Activated T-helper 1 cell treated with anti-CD3 and anti-CD28 coated beads, Interleukin-12 subunit alpha, Interleukin-12 subunit beta, Interleukin-2, Interleukin-4 antibody, amounts not matched to agents 30 ng/mL and 10 ng/mL and 1 ng/mL, durations not matched to agents 14 hours and 24 hours and 36 hours (primary cell): Measurements from ENCODE around the gene ANKMY1. TPM values are rescaled to one million over a fixed set of nuclear protein-coding genes. Genes with fewer than 3 reads are reported as not detected.

Source experiments
- DNase-seq: peaks from one replicate; pipeline ENCODE4 v3.0.0; 2021; ENCODE audit warnings: low spot score
- H3K27ac Mint-ChIP-seq: one replicate; pipeline ENCODE4 v1.8.0; 2021; ENCODE audit warnings: mild to moderate bottlenecking, mixed read lengths
- H3K27me3 Mint-ChIP-seq: one replicate; pipeline ENCODE4 v1.8.0; 2022; ENCODE audit warnings: mild to moderate bottlenecking, moderate library complexity, mixed read lengths; ENCODE audit not compliant: insufficient read depth
- H3K36me3 Mint-ChIP-seq: one replicate; pipeline ENCODE4 v1.8.0; 2021; ENCODE audit warnings: low read depth, mixed read lengths
- H3K4me1 Mint-ChIP-seq: one replicate; pipeline ENCODE4 v1.8.0; 2021; ENCODE audit warnings: low read depth, mixed read lengths
- H3K4me3 Mint-ChIP-seq: one replicate; pipeline ENCODE4 v1.8.0; 2021; ENCODE audit warnings: mild to moderate bottlenecking, moderate library complexity, mixed read lengths
- H3K9me3 Mint-ChIP-seq: one replicate; pipeline ENCODE4 v1.8.0; 2021; ENCODE audit warnings: mixed read lengths
- intact Hi-C: fragments of 100-400 bp; cut with micrococcal nuclease; formaldehyde crosslinking; loops from one replicate; pipeline ENCODE4 v1.15.1; 2024
- total RNA-seq: library from RNA; stranded (reverse); gene quantifications from 2 replicates; pipeline ENCODE4 v1.2.3, GENCODE V29; 2022

The ANKMY1 gene
- total RNA-seq, 1 donor from 2014 or later = 21.9 TPM

DNA sequence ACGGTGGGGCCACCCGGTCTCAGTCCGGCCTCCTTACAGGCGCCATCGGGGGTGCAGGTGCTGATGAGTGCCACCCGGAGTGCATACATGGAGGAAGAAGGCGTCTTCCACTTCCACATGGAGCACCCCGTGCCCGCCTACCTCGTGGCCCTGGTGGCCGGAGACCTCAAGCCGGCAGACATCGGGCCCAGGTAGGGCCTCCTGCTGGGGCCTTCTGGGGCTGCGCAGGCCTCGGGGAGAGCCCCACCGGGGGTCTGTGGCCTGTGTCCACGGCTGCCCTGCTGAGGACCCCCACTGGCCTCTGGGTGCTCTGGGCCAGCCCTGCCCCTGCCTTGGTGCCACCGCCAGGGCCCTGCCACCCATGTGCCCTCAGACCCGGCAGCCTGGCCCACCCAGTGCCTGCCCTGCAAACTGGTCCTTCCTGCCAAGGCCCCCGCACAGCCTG, 15.3 kb upstream of the ANKMY1 start:
- no peaks in the 10 kb centered on the region for H3K27me3 Mint-ChIP-seq
- no peaks in the 10 kb centered on the region for H3K9me3 Mint-ChIP-seq
- H3K4me3 Mint-ChIP-seq = no peak overlapping the region
- peaks cover 6% of the 10 kb centered on the region for H3K36me3 Mint-ChIP-seq
- DNase-seq = no peak
- intact Hi-C loops = no loop called here
- H3K4me1 Mint-ChIP-seq = peaks cover 23% of the 10 kb centered on the region
- H3K27ac Mint-ChIP-seq = no peak overlapping the region

DNA sequence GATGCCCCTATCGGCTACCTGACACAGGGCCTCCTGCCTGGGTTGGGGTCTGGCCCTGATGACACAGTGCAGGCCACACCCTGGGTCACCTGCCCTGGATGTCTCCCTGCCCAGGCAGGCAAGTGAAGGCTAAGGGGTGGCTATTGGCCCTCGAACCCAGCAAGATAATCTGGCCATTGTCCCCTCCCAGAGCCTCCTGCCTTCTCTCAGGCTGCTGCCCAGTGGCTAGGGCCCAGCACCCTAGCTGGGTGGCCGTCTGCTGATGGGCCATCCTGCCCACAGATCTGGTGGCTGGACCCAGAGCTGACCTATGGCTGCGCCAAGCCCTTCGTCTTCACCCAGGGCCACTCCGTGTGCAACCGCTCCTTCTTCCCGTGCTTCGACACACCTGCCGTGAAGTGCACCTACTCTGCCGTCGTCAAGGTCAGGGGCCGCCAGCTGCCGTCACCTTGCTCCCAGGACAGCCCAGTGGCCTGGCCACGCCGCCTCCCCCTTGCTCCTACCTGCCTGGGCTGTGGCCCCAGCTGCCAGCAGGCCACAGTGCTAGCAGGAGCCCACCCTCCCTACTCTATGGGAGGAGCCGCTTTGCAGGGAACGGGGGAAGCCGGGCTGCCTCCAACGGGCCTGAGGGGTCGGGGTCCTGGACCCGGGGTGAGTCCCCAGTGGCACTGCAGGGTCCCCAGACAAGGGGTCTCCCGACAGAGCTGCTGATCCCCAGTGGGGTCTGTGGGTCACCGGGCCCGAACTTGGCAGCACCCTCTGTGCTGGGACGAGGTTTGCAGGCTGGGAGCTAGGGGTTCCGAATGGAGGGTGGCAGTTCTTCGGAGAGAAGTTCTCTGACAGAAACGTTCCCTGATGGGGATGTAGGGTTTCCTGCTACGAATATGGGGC, 14.6 kb upstream of the ANKMY1 start:
- Mint-ChIP-seq H3K36me3 (peaks cover 7% of the 10 kb centered on the region), H3K4me3 (no peak overlapping the region), H3K4me1 (peaks cover 29% of the 10 kb centered on the region), H3K27me3 (no peaks in the 10 kb centered on the region), H3K27ac (no peak overlapping the region), H3K9me3 (no peaks in the 10 kb centered on the region)
- no peak for DNase-seq
- intact Hi-C loops = no loop called here

DNA sequence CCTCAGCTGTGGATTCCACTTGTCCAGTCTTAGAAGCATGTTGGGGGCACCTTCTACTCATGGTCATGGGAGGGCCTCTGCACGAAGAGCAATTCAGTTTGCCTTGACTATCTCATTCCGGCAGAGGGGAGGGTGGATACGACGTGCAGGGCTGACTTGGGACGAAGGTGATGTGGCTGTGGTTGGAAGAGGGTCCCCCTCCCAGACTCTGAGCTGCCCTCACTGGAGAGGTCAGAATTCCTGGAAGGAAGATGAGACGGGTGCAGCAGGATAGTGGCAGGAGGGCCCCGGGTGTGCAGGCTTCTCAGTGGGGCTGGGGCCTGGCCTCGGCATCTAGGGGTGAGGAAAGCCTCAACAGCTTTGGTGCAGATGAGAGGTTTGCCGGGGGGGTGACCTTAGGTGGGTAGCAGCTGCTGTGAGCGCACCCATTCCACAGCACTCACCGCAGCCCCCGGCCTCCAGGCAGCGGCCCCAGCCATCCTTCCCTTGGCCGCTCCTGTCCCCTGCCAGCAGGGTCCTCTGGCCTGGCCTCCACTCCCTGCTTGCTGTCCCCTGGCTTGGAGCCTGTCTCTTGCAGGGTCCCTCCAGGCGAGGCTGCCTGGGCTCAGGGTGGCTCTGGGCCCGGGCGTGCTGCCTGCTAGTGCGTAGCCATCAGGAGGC, 13.7 kb upstream of the ANKMY1 start:
- peak overlapping the region; percentile 16 for H3K4me3 Mint-ChIP-seq
- DNase-seq = no peak
- H3K27ac Mint-ChIP-seq = no peak overlapping the region

DNA sequence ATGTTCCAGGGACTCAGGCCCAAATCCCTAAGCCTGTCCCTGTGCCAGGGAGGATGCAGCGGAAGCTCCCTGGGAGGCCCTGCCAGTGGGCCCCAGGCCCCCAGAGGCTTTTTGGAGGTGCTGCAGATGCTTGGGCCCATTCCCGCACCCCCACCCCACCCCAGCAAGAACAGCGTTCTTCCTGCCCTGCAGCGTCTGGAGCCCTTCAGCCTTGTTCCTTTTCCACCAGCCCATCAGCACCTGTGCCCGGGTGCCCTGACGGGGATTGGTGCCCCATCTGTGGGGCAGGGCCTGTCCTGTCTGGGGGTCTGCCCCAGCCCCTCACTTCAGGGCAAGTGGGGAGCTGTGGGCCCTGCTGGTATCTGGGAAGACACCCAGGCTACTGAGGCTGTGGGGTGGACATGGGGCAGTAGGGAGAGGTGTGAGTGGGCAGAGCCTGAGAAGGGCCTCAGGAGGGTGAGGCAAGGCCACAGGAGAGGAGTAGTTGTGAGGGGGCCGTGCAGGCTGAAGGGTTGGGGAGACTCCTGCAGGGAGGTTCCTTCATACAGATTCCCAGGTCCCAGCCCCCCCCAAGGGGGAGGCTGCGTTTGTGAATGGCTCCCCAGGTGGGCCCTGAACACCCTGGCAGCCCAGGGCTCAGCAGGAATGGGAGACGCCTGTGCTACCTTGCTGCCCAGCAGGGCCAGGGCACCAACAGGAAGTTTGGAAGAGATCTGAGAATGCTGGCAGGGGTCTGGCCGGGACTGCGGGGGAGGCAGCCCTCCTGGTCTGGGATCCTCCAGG, 12.9 kb upstream of the ANKMY1 start:
- intact Hi-C loops = no loop called here
- Mint-ChIP-seq H3K36me3 (peaks cover 5% of the 10 kb centered on the region), H3K4me1 (peaks cover 41% of the 10 kb centered on the region), H3K27me3 (no peaks in the 10 kb centered on the region), H3K9me3 (no peaks in the 10 kb centered on the region), H3K4me3 (peak overlapping the region; percentile 83), H3K27ac (peak overlapping the region; percentile 18)
- DNase-seq = no peak

More for the DNA sequence above, 13.7 kb upstream of the ANKMY1 start:
- no peaks in the 10 kb centered on the region for H3K27me3 Mint-ChIP-seq
- H3K4me1 Mint-ChIP-seq = peaks cover 35% of the 10 kb centered on the region
- intact Hi-C loops = no loop called here
- H3K9me3 Mint-ChIP-seq = no peaks in the 10 kb centered on the region
- peaks cover 5% of the 10 kb centered on the region for H3K36me3 Mint-ChIP-seq

DNA sequence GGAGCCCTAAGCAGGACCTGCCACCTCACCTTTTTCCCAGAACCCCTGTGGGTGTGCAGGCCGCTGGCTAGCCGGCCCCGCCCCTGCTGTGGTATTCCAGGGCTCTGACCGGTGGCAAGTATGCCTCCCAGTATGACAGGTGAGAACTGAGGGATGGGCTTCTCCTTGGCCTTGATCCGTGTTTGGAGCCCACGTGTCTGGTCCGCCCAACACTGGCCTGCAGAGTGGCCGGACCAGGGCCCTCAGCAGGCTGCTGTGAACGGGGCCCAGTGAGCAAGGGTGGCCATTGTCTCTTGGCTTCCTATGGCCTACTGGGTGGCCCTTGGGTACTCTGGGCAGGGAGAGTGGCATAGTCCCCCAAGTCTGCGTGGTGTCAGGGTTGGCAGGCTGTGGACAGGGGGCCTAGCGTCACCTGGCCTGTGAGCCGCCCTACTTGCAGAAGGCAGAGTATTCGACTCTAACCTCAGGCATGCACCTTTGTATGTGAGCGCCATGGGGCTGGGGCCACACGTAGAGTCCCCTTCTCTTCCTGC, 12.3 kb upstream of the ANKMY1 start:
- H3K27ac Mint-ChIP-seq = no peak overlapping the region
- no peak for DNase-seq
- H3K27me3 Mint-ChIP-seq = no peaks in the 10 kb centered on the region
- H3K9me3 Mint-ChIP-seq = no peaks in the 10 kb centered on the region
- H3K4me3 Mint-ChIP-seq = peak overlapping the region; percentile 83
- H3K4me1 Mint-ChIP-seq = peaks cover 48% of the 10 kb centered on the region
- intact Hi-C loops = loop anchor here (5.0 to 10.0 kb wide), 7 partner anchors 135 to 1117 kb away; partner anchors contain the start of genes ATG4B, COPS9, DTYMK and NDUFA10
- H3K36me3 Mint-ChIP-seq = peaks cover 8% of the 10 kb centered on the region

DNA sequence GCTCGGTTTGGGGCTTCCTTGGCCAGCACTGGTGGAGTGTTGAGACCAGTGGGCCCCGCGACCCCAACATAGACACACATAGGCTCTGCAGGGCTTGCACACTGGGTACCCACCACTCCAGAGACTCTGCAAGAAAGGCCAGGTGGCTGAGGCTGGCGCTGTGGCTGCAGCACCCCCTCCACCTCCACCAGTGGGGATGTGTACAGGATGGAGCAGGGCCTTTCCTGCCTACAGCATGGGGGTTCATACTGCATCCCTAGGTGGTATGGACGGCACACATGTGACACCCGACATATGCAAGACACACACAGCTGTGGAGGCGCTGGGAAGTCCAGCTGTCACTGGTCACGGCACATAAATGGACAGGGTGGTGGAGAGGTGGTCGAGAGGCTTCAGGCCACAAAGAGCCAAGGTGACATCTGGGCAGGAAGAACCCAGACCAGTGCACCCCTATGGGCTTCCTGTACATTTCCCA, 11.8 kb upstream of the ANKMY1 start:
- intact Hi-C loops = loop anchor here (5.0 to 10.0 kb wide), 7 partner anchors 135 to 1118 kb away; partner anchors contain the start of genes ATG4B, COPS9, DTYMK and NDUFA10
- H3K4me1 Mint-ChIP-seq = peaks cover 53% of the 10 kb centered on the region
- H3K27me3 Mint-ChIP-seq = no peaks in the 10 kb centered on the region

DNA sequence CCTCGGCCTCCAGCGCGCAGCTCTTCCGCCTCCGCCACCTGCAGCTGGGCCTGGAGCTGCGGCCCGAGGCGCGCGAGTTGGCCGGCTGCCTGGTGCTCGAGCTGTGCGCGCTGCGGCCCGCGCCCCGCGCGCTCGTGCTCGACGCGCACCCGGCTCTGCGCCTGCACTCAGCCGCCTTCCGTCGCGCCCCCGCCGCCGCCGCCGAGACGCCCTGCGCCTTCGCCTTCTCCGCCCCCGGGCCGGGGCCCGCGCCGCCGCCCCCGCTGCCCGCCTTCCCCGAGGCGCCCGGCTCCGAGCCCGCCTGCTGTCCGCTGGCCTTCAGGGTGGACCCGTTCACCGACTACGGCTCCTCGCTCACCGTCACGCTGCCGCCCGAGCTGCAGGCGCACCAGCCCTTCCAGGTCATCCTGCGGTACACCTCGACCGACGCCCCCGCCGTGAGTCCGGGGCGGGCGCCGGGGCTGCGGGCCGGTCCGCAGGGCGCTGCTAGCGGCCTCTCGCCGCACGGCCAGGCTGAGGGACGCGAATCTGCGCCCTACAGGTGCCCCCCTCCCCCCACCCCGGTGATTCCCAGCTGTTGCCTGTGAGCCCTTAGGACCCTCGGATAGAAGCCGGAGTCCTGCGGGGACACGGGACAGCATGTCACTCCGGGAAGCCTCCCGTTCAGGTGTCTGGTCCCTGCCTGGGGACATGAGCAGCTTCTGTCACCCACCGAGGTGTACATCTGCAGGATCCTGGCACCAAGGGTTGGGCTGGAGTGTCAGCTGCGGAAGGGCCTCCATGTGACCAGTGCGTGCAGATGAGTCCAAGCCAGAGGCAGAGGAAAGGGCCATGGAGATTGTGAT, 11.1 kb upstream of the ANKMY1 start:
- H3K9me3 Mint-ChIP-seq = no peaks in the 10 kb centered on the region
- H3K4me1 Mint-ChIP-seq = peaks cover 59% of the 10 kb centered on the region
- intact Hi-C loops = loop anchor here (5.0 to 10.0 kb wide), 7 partner anchors 136 to 1118 kb away; partner anchors contain the start of genes ATG4B, COPS9, DTYMK and NDUFA10
- peak overlapping the region; percentile 82 for H3K27ac Mint-ChIP-seq
- peaks cover 16% of the 10 kb centered on the region for H3K36me3 Mint-ChIP-seq
- H3K27me3 Mint-ChIP-seq = no peaks in the 10 kb centered on the region
- peak overlapping the region; percentile 83 for H3K4me3 Mint-ChIP-seq
- peak; percentile 54 for DNase-seq

More for the DNA sequence above, 11.8 kb upstream of the ANKMY1 start:
- no peaks in the 10 kb centered on the region for H3K9me3 Mint-ChIP-seq
- peaks cover 12% of the 10 kb centered on the region for H3K36me3 Mint-ChIP-seq
- H3K4me3 Mint-ChIP-seq = peak overlapping the region; percentile 83
- peak overlapping the region; percentile 52 for H3K27ac Mint-ChIP-seq
- no peak for DNase-seq

DNA sequence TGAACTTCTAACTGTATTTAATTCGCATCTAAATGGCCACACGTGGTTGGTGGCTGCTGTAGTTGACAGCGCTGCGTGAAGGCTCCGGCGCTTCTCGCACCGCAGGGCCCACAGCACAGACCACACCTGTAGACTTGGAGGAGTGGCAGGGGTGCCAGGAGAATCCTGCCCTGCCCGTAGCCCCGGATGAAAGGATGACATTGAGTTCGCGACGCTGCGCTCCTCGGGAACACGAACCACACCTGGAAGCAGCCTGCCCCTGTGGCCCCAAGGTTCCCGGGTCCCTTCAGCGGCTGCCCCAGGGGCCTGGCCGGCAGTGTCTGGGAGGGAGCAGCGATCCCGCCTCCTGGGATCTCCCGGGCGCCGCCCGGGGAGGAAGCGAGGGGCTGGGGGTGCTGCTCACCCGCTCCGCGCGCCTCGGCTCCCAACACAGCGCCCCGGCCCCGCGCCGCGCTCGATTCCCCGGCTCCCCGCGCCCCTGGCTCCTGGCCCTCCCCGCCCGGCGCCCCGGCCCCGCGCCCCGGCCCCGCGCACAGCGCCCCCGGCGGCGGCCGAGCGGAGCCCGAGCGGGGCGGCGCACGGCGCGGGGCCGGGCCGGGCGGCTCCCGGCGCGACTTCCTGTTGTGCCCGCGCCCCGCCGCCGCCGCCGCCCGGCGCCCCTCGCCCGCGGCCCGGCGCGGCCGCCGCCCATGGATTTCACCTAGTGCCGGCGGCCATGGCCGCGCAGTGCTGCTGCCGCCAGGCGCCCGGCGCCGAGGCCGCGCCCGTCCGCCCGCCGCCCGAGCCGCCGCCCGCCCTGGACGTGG, 10.3 kb upstream of the ANKMY1 start, which contains the start of gene RNPEPL1:
Gene RNPEPL1, plus strand, starts transcription at position 613 of the 806 bp plus-strand sequence. Its CDS starts 103 bp downstream, at position 716.
- Mint-ChIP-seq H3K4me3 (peak within 1 kb of the TSS; percentile 93), H3K4me1 (peaks cover 68% of the 10 kb centered on the region), H3K27me3 (no peaks in the 10 kb centered on the region), H3K36me3 (peaks cover 24% of the 10 kb centered on the region), H3K9me3 (no peaks in the 10 kb centered on the region), H3K27ac (peak within 1 kb of the TSS; percentile 90)
- intact Hi-C loops = loop anchor here (5.0 to 10.0 kb wide), 7 partner anchors 137 to 1119 kb away; partner anchors contain the start of genes ATG4B, COPS9, DTYMK and NDUFA10
- DNase-seq = peak; percentile 58

DNA sequence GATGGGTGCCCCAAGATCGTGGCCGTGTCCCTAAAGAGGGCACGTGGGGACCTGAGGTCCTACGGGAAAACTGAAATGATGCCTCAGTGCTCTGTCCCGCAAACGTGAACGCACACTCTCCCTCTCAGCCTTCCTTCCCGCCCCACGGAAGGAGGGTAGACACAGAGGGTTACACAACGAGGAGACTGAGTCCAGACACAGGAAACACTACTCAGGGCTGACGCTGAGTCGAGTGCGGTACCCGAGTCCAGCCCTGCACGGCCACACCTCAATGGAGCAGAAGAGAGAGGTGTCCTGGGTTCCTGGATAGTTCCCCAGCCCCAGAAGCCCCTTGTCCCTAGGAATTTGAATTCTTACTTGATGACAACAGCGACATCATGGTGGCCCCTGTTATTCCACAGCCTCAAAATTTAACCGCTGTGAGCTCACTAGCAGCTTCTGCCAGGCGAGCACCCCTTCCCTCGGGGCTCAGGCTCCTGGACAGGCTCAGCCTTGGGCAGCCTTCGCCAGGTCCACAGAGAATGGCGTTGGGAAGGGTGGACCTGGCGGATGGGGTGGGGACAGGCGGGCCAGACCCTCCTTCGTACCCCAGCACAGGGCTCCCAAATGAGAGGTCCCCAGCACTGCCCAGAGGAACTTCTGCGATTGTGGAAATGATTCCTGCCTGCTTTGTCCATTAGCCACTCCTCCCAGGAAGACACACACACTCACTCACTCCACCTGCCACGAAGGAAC, 9.5 kb upstream of the ANKMY1 start:
- Mint-ChIP-seq H3K27ac (peak overlapping the region; percentile 90), H3K36me3 (peaks cover 27% of the 10 kb centered on the region), H3K27me3 (no peaks in the 10 kb centered on the region), H3K4me1 (peaks cover 75% of the 10 kb centered on the region), H3K4me3 (peak overlapping the region; percentile 93), H3K9me3 (no peaks in the 10 kb centered on the region)
- intact Hi-C loops = loop anchor here (5.0 to 10.0 kb wide), 7 partner anchors 137 to 1120 kb away; partner anchors contain the start of genes ATG4B, COPS9, DTYMK and NDUFA10
- no peak for DNase-seq
